ENCODE measurements around the gene ARHGAP24.

GRCh38 chr4:85907001-85907400 lies 432.1 kb downstream of the ARHGAP24 start:
- TF ChIP-seq CTCF (IDR thresholded peaks at IDR 0.05) = no peak
- no peak for TF ChIP-seq ZFX (IDR thresholded peaks at IDR 0.05; ENCODE audit: borderline replicate concordance)

All from 22Rv1 (cell line).